GM23338 (cell line): Measurements from ENCODE around the gene IGSF8.

Experiments
- CREB1 ChIP-seq: fragments of 250-450 bp; sonication (Bioruptor Pico); IDR thresholded peaks from 2 replicates; pipeline ENCODE4 v1.5.0; 2020; ENCODE audit warnings: low read depth, mild to moderate bottlenecking, moderate library complexity
- CTCF ChIP-seq, 2 experiments: fragments of 200-600 bp in 1 of 2; sonication (generic) in 1 of 2; conservative IDR thresholded peaks; 2 replicates each; pipeline versions ENCODE4 v1.5.1 to v1.6.1; 2016 to 2017; ENCODE audit warnings: antibody characterized with exemption in 2 of 2, low read depth in 2 of 2, mild to moderate bottlenecking in 2 of 2, moderate library complexity in 1 of 2
- EZH2 ChIP-seq: fragments of 200-600 bp; sonication (generic); IDR thresholded peaks from one replicate; pipeline ENCODE4 v1.8.0; 2017; ENCODE audit warnings: antibody characterized with exemption, mild to moderate bottlenecking, low read depth; ENCODE audit not compliant: unreplicated experiment
- EZH2phosphoT487 ChIP-seq: fragments of 200-600 bp; sonication (generic); IDR thresholded peaks from one replicate; pipeline ENCODE4 v1.8.1; 2018; ENCODE audit warnings: antibody characterized with exemption; ENCODE audit not compliant: unreplicated experiment
- JUNB ChIP-seq: IDR thresholded peaks from one replicate; pipeline ENCODE4 v1.6.1; 2016; ENCODE audit warnings: antibody characterized with exemption; ENCODE audit not compliant: unreplicated experiment
- NANOG ChIP-seq: IDR thresholded peaks from 2 replicates; pipeline ENCODE4 v1.6.1; 2016; ENCODE audit warnings: antibody characterized with exemption, borderline replicate concordance
- POLR2AphosphoS5 ChIP-seq: IDR thresholded peaks from 2 replicates; pipeline ENCODE4 v1.6.1; 2016; ENCODE audit warnings: antibody characterized with exemption, low read depth
- REST ChIP-seq: IDR thresholded peaks from one replicate; pipeline ENCODE4 v1.6.1; 2018; ENCODE audit warnings: antibody characterized with exemption; ENCODE audit not compliant: unreplicated experiment
- STAT1 ChIP-seq: IDR thresholded peaks from one replicate; pipeline ENCODE4 v1.6.1; 2016; ENCODE audit warnings: antibody characterized with exemption; ENCODE audit not compliant: unreplicated experiment
- ZNF114 ChIP-seq: fragments of 250-450 bp; sonication (Bioruptor Pico); IDR thresholded peaks from 2 replicates; pipeline ENCODE4 v1.5.0; 2020; ENCODE audit warnings: mild to moderate bottlenecking, moderate library complexity
- ZNF331 ChIP-seq: fragments of 250-450 bp; sonication (Bioruptor Pico); IDR thresholded peaks from 2 replicates; pipeline ENCODE4 v1.5.0; 2020; ENCODE audit warnings: low read depth, mild to moderate bottlenecking, moderate library complexity
- TF ChIP-seq, protein P1 (sequence below): IDR thresholded peaks from 2 replicates; pipeline ENCODE4 v1.6.1; 2016; ENCODE audit warnings: antibody characterized with exemption
- TF ChIP-seq, protein P2 (sequence below): fragments of 250-450 bp; sonication (Bioruptor Pico); IDR thresholded peaks from 2 replicates; pipeline ENCODE4 v1.5.0; 2020; ENCODE audit warnings: mild to moderate bottlenecking, moderate library complexity

GRCh38 chr1:160048335-160048734 is 50.1 kb downstream of the IGSF8 start:
- TF ChIP-seq CTCF (conservative IDR thresholded peaks at IDR 0.05; ENCODE audit: low read depth in 2 of 2) (no peak), EZH2 (no peak), EZH2phosphoT487 (no peak), CREB1 (no peak), REST (no peak), POLR2AphosphoS5 (no peak), JUNB (no peak), NANOG (no peak), STAT1 (no peak), ZNF114 (CRISPR knock-in tag) (no peak), ZNF331 (CRISPR knock-in tag) (no peak)
- TF ChIP-seq, protein P1, sequence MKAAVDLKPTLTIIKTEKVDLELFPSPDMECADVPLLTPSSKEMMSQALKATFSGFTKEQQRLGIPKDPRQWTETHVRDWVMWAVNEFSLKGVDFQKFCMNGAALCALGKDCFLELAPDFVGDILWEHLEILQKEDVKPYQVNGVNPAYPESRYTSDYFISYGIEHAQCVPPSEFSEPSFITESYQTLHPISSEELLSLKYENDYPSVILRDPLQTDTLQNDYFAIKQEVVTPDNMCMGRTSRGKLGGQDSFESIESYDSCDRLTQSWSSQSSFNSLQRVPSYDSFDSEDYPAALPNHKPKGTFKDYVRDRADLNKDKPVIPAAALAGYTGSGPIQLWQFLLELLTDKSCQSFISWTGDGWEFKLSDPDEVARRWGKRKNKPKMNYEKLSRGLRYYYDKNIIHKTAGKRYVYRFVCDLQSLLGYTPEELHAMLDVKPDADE = no peak
- TF ChIP-seq, protein P2, sequence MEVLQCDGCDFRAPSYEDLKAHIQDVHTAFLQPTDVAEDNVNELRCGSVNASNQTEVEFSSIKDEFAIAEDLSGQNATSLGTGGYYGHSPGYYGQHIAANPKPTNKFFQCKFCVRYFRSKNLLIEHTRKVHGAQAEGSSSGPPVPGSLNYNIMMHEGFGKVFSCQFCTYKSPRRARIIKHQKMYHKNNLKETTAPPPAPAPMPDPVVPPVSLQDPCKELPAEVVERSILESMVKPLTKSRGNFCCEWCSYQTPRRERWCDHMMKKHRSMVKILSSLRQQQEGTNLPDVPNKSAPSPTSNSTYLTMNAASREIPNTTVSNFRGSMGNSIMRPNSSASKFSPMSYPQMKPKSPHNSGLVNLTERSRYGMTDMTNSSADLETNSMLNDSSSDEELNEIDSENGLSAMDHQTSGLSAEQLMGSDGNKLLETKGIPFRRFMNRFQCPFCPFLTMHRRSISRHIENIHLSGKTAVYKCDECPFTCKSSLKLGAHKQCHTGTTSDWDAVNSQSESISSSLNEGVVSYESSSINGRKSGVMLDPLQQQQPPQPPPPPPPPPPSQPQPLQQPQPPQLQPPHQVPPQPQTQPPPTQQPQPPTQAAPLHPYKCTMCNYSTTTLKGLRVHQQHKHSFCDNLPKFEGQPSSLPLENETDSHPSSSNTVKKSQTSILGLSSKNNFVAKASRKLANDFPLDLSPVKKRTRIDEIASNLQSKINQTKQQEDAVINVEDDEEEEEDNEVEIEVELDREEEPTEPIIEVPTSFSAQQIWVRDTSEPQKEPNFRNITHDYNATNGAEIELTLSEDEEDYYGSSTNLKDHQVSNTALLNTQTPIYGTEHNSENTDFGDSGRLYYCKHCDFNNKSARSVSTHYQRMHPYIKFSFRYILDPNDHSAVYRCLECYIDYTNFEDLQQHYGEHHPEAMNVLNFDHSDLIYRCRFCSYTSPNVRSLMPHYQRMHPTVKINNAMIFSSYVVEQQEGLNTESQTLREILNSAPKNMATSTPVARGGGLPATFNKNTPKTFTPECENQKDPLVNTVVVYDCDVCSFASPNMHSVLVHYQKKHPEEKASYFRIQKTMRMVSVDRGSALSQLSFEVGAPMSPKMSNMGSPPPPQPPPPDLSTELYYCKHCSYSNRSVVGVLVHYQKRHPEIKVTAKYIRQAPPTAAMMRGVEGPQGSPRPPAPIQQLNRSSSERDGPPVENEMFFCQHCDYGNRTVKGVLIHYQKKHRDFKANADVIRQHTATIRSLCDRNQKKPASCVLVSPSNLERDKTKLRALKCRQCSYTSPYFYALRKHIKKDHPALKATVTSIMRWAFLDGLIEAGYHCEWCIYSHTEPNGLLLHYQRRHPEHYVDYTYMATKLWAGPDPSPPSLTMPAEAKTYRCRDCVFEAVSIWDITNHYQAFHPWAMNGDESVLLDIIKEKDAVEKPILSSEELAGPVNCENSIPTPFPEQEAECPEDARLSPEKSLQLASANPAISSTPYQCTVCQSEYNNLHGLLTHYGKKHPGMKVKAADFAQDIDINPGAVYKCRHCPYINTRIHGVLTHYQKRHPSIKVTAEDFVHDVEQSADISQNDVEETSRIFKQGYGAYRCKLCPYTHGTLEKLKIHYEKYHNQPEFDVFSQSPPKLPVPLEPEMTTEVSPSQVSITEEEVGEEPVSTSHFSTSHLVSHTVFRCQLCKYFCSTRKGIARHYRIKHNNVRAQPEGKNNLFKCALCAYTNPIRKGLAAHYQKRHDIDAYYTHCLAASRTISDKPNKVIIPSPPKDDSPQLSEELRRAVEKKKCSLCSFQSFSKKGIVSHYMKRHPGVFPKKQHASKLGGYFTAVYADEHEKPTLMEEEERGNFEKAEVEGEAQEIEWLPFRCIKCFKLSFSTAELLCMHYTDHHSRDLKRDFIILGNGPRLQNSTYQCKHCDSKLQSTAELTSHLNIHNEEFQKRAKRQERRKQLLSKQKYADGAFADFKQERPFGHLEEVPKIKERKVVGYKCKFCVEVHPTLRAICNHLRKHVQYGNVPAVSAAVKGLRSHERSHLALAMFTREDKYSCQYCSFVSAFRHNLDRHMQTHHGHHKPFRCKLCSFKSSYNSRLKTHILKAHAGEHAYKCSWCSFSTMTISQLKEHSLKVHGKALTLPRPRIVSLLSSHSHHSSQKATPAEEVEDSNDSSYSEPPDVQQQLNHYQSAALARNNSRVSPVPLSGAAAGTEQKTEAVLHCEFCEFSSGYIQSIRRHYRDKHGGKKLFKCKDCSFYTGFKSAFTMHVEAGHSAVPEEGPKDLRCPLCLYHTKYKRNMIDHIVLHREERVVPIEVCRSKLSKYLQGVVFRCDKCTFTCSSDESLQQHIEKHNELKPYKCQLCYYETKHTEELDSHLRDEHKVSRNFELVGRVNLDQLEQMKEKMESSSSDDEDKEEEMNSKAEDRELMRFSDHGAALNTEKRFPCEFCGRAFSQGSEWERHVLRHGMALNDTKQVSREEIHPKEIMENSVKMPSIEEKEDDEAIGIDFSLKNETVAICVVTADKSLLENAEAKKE (CRISPR knock-in tag) = no peak
